ENCODE data around the gene PFKFB1. TPM values are rescaled to one million over a fixed set of nuclear protein-coding genes. Genes with fewer than 3 reads are reported as not detected.

Gene PFKFB1
- total RNA-seq, 1 donor from 2014 or later = 0.17 TPM

- Mint-ChIP-seq H3K9me3 (peaks cover 2% of the 10 kb centered on the region), H3K27me3 (ENCODE audit: insufficient read depth, low read depth) (peaks cover 6% of the 10 kb centered on the region), H3K4me1 (no peaks in the 10 kb centered on the region), H3K27ac (no peak overlapping the region), H3K4me3 (peak overlapping the region; percentile 94), H3K36me3 (peaks cover 12% of the 10 kb centered on the region)
- peaks cover 21% of the 10 kb centered on the region for H4K20me1 ChIP-seq (ENCODE audit: low read depth)
- no peaks in the 10 kb centered on the region for H3K27me3 ChIP-seq
- peaks cover 4% of the 10 kb centered on the region for H3F3A ChIP-seq (ENCODE audit: low read depth)
- no peak overlapping the region for H2AFZ ChIP-seq (replicated peaks)
- no peak overlapping the region for H3K4me3 ChIP-seq
- H3K4me1 ChIP-seq = no peaks in the 10 kb centered on the region
- no peak for DNase-seq (ENCODE audit: low spot score)
- peaks cover 6% of the 10 kb centered on the region for H3K9me3 ChIP-seq (ENCODE audit: low read depth)
- H3K9ac ChIP-seq = no peak overlapping the region
- H3K27ac ChIP-seq = no peak overlapping the region
- peaks cover 32% of the 10 kb centered on the region for H3K79me2 ChIP-seq (ENCODE audit: low read depth)
- H3K36me3 ChIP-seq = peaks cover 4% of the 10 kb centered on the region
- no peak overlapping the region for H3K4me2 ChIP-seq
- TF ChIP-seq EZH2 (IDR thresholded peaks at IDR 0.05) (no peak), CTCF (IDR thresholded peaks at IDR 0.05) (no peak), EZH2phosphoT487 (IDR thresholded peaks at IDR 0.05) (no peak)
Measured at GRCh38 chrX:54922547-54922946, 71.4 kb downstream of the PFKFB1 start.

- Histone ChIP-seq H3K27me3 (no peaks in the 10 kb centered on the region), H3K27ac (peak overlapping the region; percentile 68), H3K4me3 (peak overlapping the region; percentile 88), H2AFZ (replicated peaks) (peak overlapping the region; percentile 96), H3K36me3 (peaks cover 4% of the 10 kb centered on the region), H3F3A (ENCODE audit: low read depth) (peaks cover 4% of the 10 kb centered on the region), H3K4me2 (peak overlapping the region; percentile 79), H3K79me2 (ENCODE audit: low read depth) (peaks cover 32% of the 10 kb centered on the region), H4K20me1 (ENCODE audit: low read depth) (peaks cover 21% of the 10 kb centered on the region), H3K9me3 (ENCODE audit: low read depth) (peaks cover 6% of the 10 kb centered on the region), H3K4me1 (no peaks in the 10 kb centered on the region), H3K9ac (peak overlapping the region; percentile 79)
- peaks cover 8% of the 10 kb centered on the region for H3K36me3 Mint-ChIP-seq
- H3K4me3 Mint-ChIP-seq = peak overlapping the region; percentile 94
- DNase-seq (ENCODE audit: low spot score) = peak; percentile 92
- peak overlapping the region; percentile 72 for H3K27ac Mint-ChIP-seq
- TF ChIP-seq CTCF (IDR thresholded peaks at IDR 0.05) = no peak
- no peak for TF ChIP-seq EZH2phosphoT487 (IDR thresholded peaks at IDR 0.05)
- H3K27me3 Mint-ChIP-seq (ENCODE audit: insufficient read depth, low read depth) = peaks cover 6% of the 10 kb centered on the region
- H3K9me3 Mint-ChIP-seq = peaks cover 2% of the 10 kb centered on the region
- H3K4me1 Mint-ChIP-seq = no peaks in the 10 kb centered on the region
Measured at GRCh38 chrX:54921427-54922021, 72.5 kb downstream of the PFKFB1 start.

- Histone ChIP-seq H3K27me3 (no peaks in the 10 kb centered on the region), H2AFZ (replicated peaks) (peak within 1 kb of the TSS; percentile 96), H4K20me1 (ENCODE audit: low read depth) (peaks cover 21% of the 10 kb centered on the region), H3K79me2 (ENCODE audit: low read depth) (peaks cover 32% of the 10 kb centered on the region), H3F3A (ENCODE audit: low read depth) (peaks cover 4% of the 10 kb centered on the region), H3K27ac (peak within 1 kb of the TSS; percentile 68), H3K9ac (peak within 1 kb of the TSS; percentile 79), H3K36me3 (peaks cover 4% of the 10 kb centered on the region), H3K9me3 (ENCODE audit: low read depth) (peaks cover 6% of the 10 kb centered on the region), H3K4me1 (no peaks in the 10 kb centered on the region), H3K4me3 (peak within 1 kb of the TSS; percentile 88), H3K4me2 (peak within 1 kb of the TSS; percentile 79)
- peak; percentile 68 for DNase-seq (ENCODE audit: low spot score)
- peaks cover 3% of the 10 kb centered on the region for H3K36me3 Mint-ChIP-seq
- peak within 1 kb of the TSS; percentile 94 for H3K4me3 Mint-ChIP-seq
- peaks cover 2% of the 10 kb centered on the region for H3K9me3 Mint-ChIP-seq
- H3K27ac Mint-ChIP-seq = peak within 1 kb of the TSS; percentile 72
- TF ChIP-seq EZH2phosphoT487 (IDR thresholded peaks at IDR 0.05) = no peak
- TF ChIP-seq EZH2 (IDR thresholded peaks at IDR 0.05) = no peak
- peak; percentile 37 for TF ChIP-seq CTCF (IDR thresholded peaks at IDR 0.05)
- H3K27me3 Mint-ChIP-seq (ENCODE audit: insufficient read depth, low read depth) = peaks cover 6% of the 10 kb centered on the region
- H3K4me1 Mint-ChIP-seq = no peaks in the 10 kb centered on the region
Measured at GRCh38 chrX:54920610-54921426, 73.2 kb downstream of the PFKFB1 start, which contains the start of gene TRO. TRO (plus strand) TSS chrX:54920824; CDS start chrX:54922247, 1,423 bp downstream.
